ENCODE results near the gene SMOC2.

- TF ChIP-seq CTCF (IDR thresholded peaks at IDR 0.05) (no peak), EZH2 (IDR thresholded peaks at IDR 0.05; ENCODE audit: borderline replicate concordance, insufficient read depth, low read depth, low read length, poor library complexity, severe bottlenecking) (no peak)
Observed at GRCh38 chr6:168675933-168676551, 235.1 kb downstream of the SMOC2 start.

Data from B cell (primary cell).